Lower lobe of right lung (tissue), 2 donors: ENCODE measurements around the gene MYRIP. TPM values are rescaled to one million over a fixed set of nuclear protein-coding genes. Genes with fewer than 3 reads are reported as not detected.
"Not testable (repeated sequence)": the region's sequence is repeated elsewhere in the genome, so short reads cannot be mapped to it uniquely, and the experiment has no call there.

Source experiments
- ATAC-seq, 2 donors: fragments of 200-7000 bp; cut with Tn5 transposase; one replicate each; pipeline ENCODE4 v1.9.1; 2020 to 2022; ENCODE audit warnings: mild to moderate bottlenecking in 2 of 2, moderate library complexity in 2 of 2
- DNase-seq: peaks from one replicate; pipeline ENCODE4 v3.0.0-alpha.2; 2020
- H3K27ac ChIP-seq: fragments of 200-600 bp; one replicate; pipeline ENCODE4 v1.8.0; 2022
- H3K27me3 ChIP-seq: fragments of 200-600 bp; one replicate; pipeline ENCODE4 v1.8.0; 2022; ENCODE audit warnings: low read depth
- H3K36me3 ChIP-seq: fragments of 200-600 bp; one replicate; pipeline ENCODE4 v1.8.0; 2022; ENCODE audit warnings: mild to moderate bottlenecking
- H3K4me1 ChIP-seq: fragments of 200-600 bp; one replicate; pipeline ENCODE4 v1.8.0; 2022
- H3K4me3 ChIP-seq: fragments of 200-600 bp; one replicate; pipeline ENCODE4 v1.8.0; 2022; ENCODE audit warnings: mild to moderate bottlenecking
- H3K9me3 ChIP-seq: fragments of 200-600 bp; one replicate; pipeline ENCODE4 v1.8.0; 2022
- CTCF ChIP-seq: fragments of 200-600 bp; IDR thresholded peaks from one replicate; pipeline ENCODE4 v1.8.0; 2022; ENCODE audit warnings: antibody characterized with exemption, mild to moderate bottlenecking
- intact Hi-C: fragments of 100-400 bp; cut with DNase I; formaldehyde crosslinking; loops from one replicate; pipeline ENCODE4 v1.11.0; 2022
- total RNA-seq: library from RNA; stranded (reverse); fragmentation: NEBNext Ultra II Directional; extraction: Animal tissue kit (Norgen Biotek cat#: 25700); gene quantifications from one replicate; pipeline ENCODE4 v1.2.1, GENCODE V29; 2021
- donor health status: DM: no; HTN: yes; CAD: no; lungs with severe emphysema.

The MYRIP gene
- total RNA-seq, 1 donor from 2014 or later = 1.8 TPM

DNA sequence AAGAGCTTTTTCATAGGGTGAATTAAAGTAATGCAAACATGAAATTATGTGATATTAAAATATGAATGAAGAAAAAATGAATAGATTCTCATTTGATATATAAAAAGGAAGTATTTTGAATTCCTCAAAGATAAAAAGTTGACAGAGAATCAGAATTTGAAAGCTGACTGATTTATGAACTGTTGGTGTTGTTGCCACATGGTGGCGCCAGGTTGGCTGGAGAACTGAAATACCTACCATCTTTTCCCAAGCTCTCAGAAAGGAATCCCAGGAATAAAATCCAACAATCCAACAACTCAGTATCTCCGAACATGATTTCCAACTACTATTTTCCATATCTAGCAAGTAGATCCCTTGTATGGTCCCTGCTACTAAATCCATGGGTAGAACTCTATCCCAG is 3.1 kb downstream of the MYRIP start:
- intact Hi-C loops = no loop called here
- no peaks in the 10 kb centered on the region for H3K9me3 ChIP-seq
- H3K36me3 ChIP-seq = no peaks in the 10 kb centered on the region
- no peak for DNase-seq
- peaks cover 15% of the 10 kb centered on the region for H3K4me1 ChIP-seq
- no peak for ATAC-seq
- no peak overlapping the region for H3K4me3 ChIP-seq
- H3K27me3 ChIP-seq = peaks cover 35% of the 10 kb centered on the region
- H3K27ac ChIP-seq = no peak overlapping the region
- TF ChIP-seq CTCF = peak; percentile 30

GRCh38 chr3:39814007-39814406 is 4.6 kb downstream of the MYRIP start:
- DNase-seq (no peak), ATAC-seq (no peak)
- Histone ChIP-seq H3K27ac (no peak overlapping the region), H3K36me3 (no peaks in the 10 kb centered on the region), H3K4me3 (no peak overlapping the region), H3K9me3 (no peaks in the 10 kb centered on the region), H3K4me1 (peaks cover 15% of the 10 kb centered on the region), H3K27me3 (peaks cover 30% of the 10 kb centered on the region)
- TF ChIP-seq CTCF = no peak
- intact Hi-C loops = no loop called here

GRCh38 chr3:39819899-39820298 is 10.5 kb downstream of the MYRIP start:
- no peak for ATAC-seq
- no peaks in the 10 kb centered on the region for H3K27me3 ChIP-seq
- no peak overlapping the region for H3K4me3 ChIP-seq
- DNase-seq = no peak
- no peaks in the 10 kb centered on the region for H3K9me3 ChIP-seq
- TF ChIP-seq CTCF = no peak
- no peaks in the 10 kb centered on the region for H3K4me1 ChIP-seq
- H3K27ac ChIP-seq = no peak overlapping the region
- no peaks in the 10 kb centered on the region for H3K36me3 ChIP-seq
- intact Hi-C loops = no loop called here

GRCh38 chr3:39833764-39834163 is 24.4 kb downstream of the MYRIP start:
- H3K27me3 ChIP-seq, H3K36me3 ChIP-seq, DNase-seq, intact Hi-C loops, H3K4me1 ChIP-seq, H3K9me3 ChIP-seq, H3K27ac ChIP-seq, ATAC-seq, H3K4me3 ChIP-seq: not testable (repeated sequence)

DNA sequence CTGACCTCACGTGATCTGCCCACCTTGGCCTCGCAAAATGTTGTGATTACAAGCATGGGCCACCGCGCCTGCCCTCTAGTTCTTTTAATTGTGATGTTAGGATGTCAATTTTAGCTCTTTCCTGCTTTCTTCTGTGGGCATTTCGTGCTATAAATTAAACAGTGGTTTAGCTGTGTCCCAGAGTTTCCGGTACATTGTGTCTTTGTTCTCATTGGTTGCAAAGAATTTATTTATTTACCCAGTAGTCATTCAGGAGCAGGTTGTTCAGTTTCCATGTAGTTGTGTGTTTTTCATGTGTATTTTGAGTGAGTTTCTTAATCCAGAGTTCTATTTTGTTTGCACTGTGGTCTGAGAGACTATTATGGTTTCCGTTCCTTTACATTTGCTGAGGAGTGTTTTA is 30.1 kb downstream of the MYRIP start:
- DNase-seq (no peak), ATAC-seq (no peak)
- Histone ChIP-seq H3K4me3 (no peak overlapping the region), H3K4me1 (no peaks in the 10 kb centered on the region), H3K27ac (no peak overlapping the region), H3K36me3 (no peaks in the 10 kb centered on the region), H3K9me3 (no peaks in the 10 kb centered on the region), H3K27me3 (no peaks in the 10 kb centered on the region)
- no peak for TF ChIP-seq CTCF
- intact Hi-C loops = no loop called here

DNA sequence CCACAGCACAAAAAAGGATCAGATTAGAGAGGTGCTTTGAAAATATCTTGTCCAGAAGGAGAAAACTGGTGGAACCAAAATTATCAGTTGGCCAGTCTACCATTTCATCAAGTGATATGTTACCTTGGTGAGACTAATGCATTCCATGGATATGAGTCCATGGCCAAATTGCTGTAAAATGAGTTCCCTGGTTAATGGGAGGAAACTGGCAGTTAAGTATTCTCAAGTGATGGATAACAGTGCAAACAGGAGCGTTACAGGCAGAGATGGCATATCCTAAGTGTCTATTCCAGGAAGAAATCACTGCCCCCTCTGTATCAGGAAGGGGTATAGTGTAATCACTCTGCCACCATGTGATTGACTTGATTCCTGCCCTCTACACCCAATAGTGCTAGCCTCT is 34.0 kb downstream of the MYRIP start:
- DNase-seq (no peak), ATAC-seq (no peak)
- TF ChIP-seq CTCF = no peak
- intact Hi-C loops = no loop called here
- H3K36me3 ChIP-seq = no peaks in the 10 kb centered on the region
- H3K4me3 ChIP-seq = no peak overlapping the region
- no peaks in the 10 kb centered on the region for H3K9me3 ChIP-seq
- H3K27ac ChIP-seq = no peak overlapping the region
- no peaks in the 10 kb centered on the region for H3K27me3 ChIP-seq
- H3K4me1 ChIP-seq = no peaks in the 10 kb centered on the region
